Osteocyte (in vitro differentiated cells): ENCODE data around the gene ARSB. TPM values are rescaled to one million over a fixed set of nuclear protein-coding genes. Genes with fewer than 3 reads are reported as not detected.

Source experiments
- DNase-seq: peaks from one replicate; pipeline ENCODE4 v3.0.0; 2021; ENCODE audit warnings: mixed read lengths; ENCODE audit not compliant: unreplicated experiment; ENCODE audit errors: extremely low spot score
- H3K27ac Mint-ChIP-seq: one replicate; pipeline ENCODE4 v1.8.0; 2021; ENCODE audit warnings: mild to moderate bottlenecking, mixed read lengths; ENCODE audit not compliant: unreplicated experiment
- H3K27me3 Mint-ChIP-seq: one replicate; pipeline ENCODE4 v1.8.0; 2021; ENCODE audit warnings: mixed read lengths; ENCODE audit not compliant: unreplicated experiment
- H3K36me3 Mint-ChIP-seq: one replicate; pipeline ENCODE4 v1.8.0; 2021; ENCODE audit warnings: mixed read lengths; ENCODE audit not compliant: unreplicated experiment
- H3K4me1 Mint-ChIP-seq: one replicate; pipeline ENCODE4 v1.8.0; 2021; ENCODE audit warnings: mixed read lengths; ENCODE audit not compliant: unreplicated experiment
- H3K4me3 Mint-ChIP-seq: one replicate; pipeline ENCODE4 v1.8.0; 2021; ENCODE audit warnings: mild to moderate bottlenecking, moderate library complexity, mixed read lengths; ENCODE audit not compliant: unreplicated experiment
- H3K9me3 Mint-ChIP-seq: one replicate; pipeline ENCODE4 v1.8.0; 2021; ENCODE audit warnings: mixed read lengths; ENCODE audit not compliant: unreplicated experiment
- CTCF ChIP-seq: fragments of 200-600 bp; sonication (generic); IDR thresholded peaks from 2 replicates; pipeline ENCODE4 v1.5.0; 2021; ENCODE audit warnings: antibody characterized with exemption, mild to moderate bottlenecking, moderate library complexity
- total RNA-seq: library from RNA; stranded (reverse); gene quantifications from 2 replicates; pipeline ENCODE4 v1.2.1, GENCODE V29; 2021

The ARSB gene
- total RNA-seq, 1 donor from 2014 or later: 34.9 TPM

- no peak for DNase-seq
- no peaks in the 10 kb centered on the region for H3K27me3 Mint-ChIP-seq
- peaks cover 2% of the 10 kb centered on the region for H3K4me1 Mint-ChIP-seq
Measured at GRCh38 chr5:78843436-78843835, 141.7 kb downstream of the ARSB start.

GRCh38 chr5:78841767-78842166, 143.3 kb downstream of the ARSB start:
- Mint-ChIP-seq H3K36me3 (peaks cover 9% of the 10 kb centered on the region), H3K27me3 (no peaks in the 10 kb centered on the region), H3K4me1 (peaks cover 2% of the 10 kb centered on the region), H3K9me3 (peaks cover 23% of the 10 kb centered on the region), H3K4me3 (no peak overlapping the region), H3K27ac (no peak overlapping the region)
- no peak for DNase-seq
- no peak for TF ChIP-seq CTCF

More at GRCh38 chr5:78843436-78843835, 141.7 kb downstream of the ARSB start:
- H3K4me3 Mint-ChIP-seq: no peak overlapping the region
- peaks cover 23% of the 10 kb centered on the region for H3K9me3 Mint-ChIP-seq
- peaks cover 6% of the 10 kb centered on the region for H3K36me3 Mint-ChIP-seq
- TF ChIP-seq CTCF: no peak
- no peak overlapping the region for H3K27ac Mint-ChIP-seq

GRCh38 chr5:78838753-78839152, 146.4 kb downstream of the ARSB start:
- H3K36me3 Mint-ChIP-seq: peaks cover 13% of the 10 kb centered on the region
- DNase-seq: no peak
- H3K4me1 Mint-ChIP-seq: peaks cover 10% of the 10 kb centered on the region
- no peak for TF ChIP-seq CTCF
- H3K4me3 Mint-ChIP-seq: no peak overlapping the region
- H3K9me3 Mint-ChIP-seq: peaks cover 3% of the 10 kb centered on the region
- H3K27ac Mint-ChIP-seq: no peak overlapping the region
- no peaks in the 10 kb centered on the region for H3K27me3 Mint-ChIP-seq

- Mint-ChIP-seq H3K9me3 (no peaks in the 10 kb centered on the region), H3K4me1 (peaks cover 8% of the 10 kb centered on the region), H3K4me3 (no peak overlapping the region), H3K27ac (no peak overlapping the region), H3K27me3 (no peaks in the 10 kb centered on the region), H3K36me3 (peaks cover 13% of the 10 kb centered on the region)
- TF ChIP-seq CTCF: no peak
- DNase-seq: no peak
Measured at GRCh38 chr5:78837836-78838235, 147.3 kb downstream of the ARSB start.

- H3K27me3 Mint-ChIP-seq: no peaks in the 10 kb centered on the region
- H3K4me1 Mint-ChIP-seq: peaks cover 8% of the 10 kb centered on the region
- no peak overlapping the region for H3K4me3 Mint-ChIP-seq
- DNase-seq: no peak
- no peaks in the 10 kb centered on the region for H3K9me3 Mint-ChIP-seq
- TF ChIP-seq CTCF: no peak
- no peak overlapping the region for H3K27ac Mint-ChIP-seq
- peaks cover 15% of the 10 kb centered on the region for H3K36me3 Mint-ChIP-seq
Measured at GRCh38 chr5:78835176-78835575, 149.9 kb downstream of the ARSB start.
